Brain microvascular endothelial cell (primary cell): ENCODE results near the gene NYNRIN.

Experiments
- DNase-seq: peaks from one replicate; pipeline ENCODE4 v3.0.0-alpha.2; 2020
- H3K27ac ChIP-seq: fragments of 250-450 bp; sonication (Bioruptor Pico); 2 replicates; pipeline ENCODE4 v1.5.1; 2020; ENCODE audit warnings: mild to moderate bottlenecking, moderate library complexity
- H3K27me3 ChIP-seq: fragments of 250-450 bp; sonication (Bioruptor Pico); replicated peaks from 2 replicates; pipeline ENCODE4 v1.5.1; 2020; ENCODE audit warnings: mild to moderate bottlenecking
- H3K36me3 ChIP-seq: fragments of 250-450 bp; sonication (Bioruptor Pico); replicated peaks from 2 replicates; pipeline ENCODE4 v1.5.1; 2020; ENCODE audit warnings: mild to moderate bottlenecking
- H3K4me3 ChIP-seq: 2 replicates; pipeline ENCODE4 v1.5.1; 2011; ENCODE audit warnings: low read depth, mild to moderate bottlenecking, control low read depth, low read length, moderate library complexity
- in situ Hi-C: cut with HindIII; loops from 2 replicates; pipeline ENCODE4 v1.10.0; 2017; ENCODE audit warnings: low sequenced_read_pairs, low pct_ligation_motif_present
- TF ChIP-seq, protein P1 (sequence below): IDR thresholded peaks from 2 replicates; pipeline ENCODE4 v1.5.1; 2011; ENCODE audit warnings: low read depth, mild to moderate bottlenecking, moderate library complexity, low read length, control low read depth, inconsistent platforms; ENCODE audit errors: missing control alignments

Gene NYNRIN

DNA sequence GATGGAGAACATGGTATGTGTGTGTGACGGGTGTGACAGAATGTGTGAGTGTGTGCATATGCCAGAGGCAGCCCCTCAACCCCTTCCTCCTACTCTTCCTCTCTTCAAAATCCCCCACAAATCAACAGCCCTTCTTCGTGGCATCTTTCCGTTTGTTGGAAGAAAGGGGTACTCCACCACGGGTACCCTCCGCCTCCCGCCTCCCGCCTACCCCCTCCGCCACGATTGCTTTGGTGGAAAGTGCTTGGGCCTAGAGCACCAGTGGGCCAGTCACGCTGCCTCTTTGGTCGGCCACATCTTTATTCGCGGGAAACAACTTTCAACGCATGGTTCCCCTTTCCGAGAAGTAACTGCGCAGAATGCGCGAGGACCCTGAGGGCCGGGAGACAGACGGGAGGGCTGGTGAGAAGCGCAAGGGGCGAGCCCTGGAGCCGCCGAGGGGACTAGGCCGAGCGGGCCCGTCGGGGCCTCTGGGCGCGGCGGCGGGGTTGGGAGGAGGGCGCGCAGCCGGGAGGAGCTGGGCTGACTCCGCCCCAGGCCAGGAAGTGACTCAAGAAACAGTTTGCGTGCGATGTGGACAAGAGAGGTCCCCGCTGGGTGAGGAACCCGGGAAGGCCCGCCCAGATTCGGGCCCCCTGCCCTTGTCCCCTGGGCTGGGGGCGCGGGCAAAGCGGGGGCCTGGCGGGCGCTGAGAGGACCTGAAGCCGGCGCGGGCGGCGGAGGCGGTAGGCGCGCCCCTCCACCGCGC, 30.8 kb downstream of the NYNRIN start, which contains the start of the genes CBLN3 and KHNYN:
Gene CBLN3, minus strand, starts transcription at position 274 of the 748 bp plus-strand sequence. CDS start 614 bp downstream, outside the sequence.
Gene KHNYN, plus strand, starts transcription at position 560 of the 748 bp plus-strand sequence. CDS start 777 bp downstream, outside the sequence.
- peak within 1 kb of the TSS; percentile 95 for H3K27ac ChIP-seq
- no peaks in the 10 kb centered on the region for H3K27me3 ChIP-seq
- peak; percentile 88 for DNase-seq
- in situ Hi-C loops, result loop anchor here (10.0 kb wide), 1 partner anchor 95 kb away; the partner anchor contains the start of genes ADCY4 and RIPK3
- peak within 1 kb of the TSS; percentile 69 for H3K4me3 ChIP-seq
- H3K36me3 ChIP-seq, result peaks cover 23% of the 10 kb centered on the region
- TF ChIP-seq, protein P1, sequence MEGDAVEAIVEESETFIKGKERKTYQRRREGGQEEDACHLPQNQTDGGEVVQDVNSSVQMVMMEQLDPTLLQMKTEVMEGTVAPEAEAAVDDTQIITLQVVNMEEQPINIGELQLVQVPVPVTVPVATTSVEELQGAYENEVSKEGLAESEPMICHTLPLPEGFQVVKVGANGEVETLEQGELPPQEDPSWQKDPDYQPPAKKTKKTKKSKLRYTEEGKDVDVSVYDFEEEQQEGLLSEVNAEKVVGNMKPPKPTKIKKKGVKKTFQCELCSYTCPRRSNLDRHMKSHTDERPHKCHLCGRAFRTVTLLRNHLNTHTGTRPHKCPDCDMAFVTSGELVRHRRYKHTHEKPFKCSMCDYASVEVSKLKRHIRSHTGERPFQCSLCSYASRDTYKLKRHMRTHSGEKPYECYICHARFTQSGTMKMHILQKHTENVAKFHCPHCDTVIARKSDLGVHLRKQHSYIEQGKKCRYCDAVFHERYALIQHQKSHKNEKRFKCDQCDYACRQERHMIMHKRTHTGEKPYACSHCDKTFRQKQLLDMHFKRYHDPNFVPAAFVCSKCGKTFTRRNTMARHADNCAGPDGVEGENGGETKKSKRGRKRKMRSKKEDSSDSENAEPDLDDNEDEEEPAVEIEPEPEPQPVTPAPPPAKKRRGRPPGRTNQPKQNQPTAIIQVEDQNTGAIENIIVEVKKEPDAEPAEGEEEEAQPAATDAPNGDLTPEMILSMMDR, result no peak

DNA sequence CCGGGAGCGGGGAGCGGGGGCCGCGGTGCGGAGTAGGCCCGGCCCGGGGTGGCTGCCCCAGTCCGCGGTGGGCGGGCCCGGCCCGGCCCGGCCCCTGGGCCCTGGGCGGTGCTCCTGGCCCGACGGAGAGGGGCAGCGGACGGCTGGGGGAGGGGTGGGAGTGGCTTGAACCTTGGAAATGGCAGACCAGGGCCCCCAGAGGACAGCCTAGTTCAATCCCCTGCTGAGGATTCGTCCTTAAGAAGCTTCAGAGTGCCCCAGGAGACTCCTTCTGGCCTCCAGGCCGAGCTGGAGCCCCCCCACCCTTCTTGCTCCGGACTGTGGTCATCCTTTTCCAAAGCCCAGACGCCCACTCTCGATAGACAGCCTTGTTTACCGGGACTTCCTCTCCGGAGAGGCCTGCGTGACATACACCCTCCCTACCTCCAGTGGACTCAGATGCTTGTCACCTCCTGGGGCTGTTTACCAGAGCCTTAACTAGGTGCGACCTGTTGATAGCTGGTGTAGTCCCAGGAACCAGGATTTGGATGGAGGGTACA, 31.4 kb downstream of the NYNRIN start:
- TF ChIP-seq, protein P1, result no peak
- H3K27ac ChIP-seq, result peak overlapping the region; percentile 95
- DNase-seq, result peak; percentile 59
- peak overlapping the region; percentile 69 for H3K4me3 ChIP-seq
- H3K36me3 ChIP-seq, result peaks cover 23% of the 10 kb centered on the region
- in situ Hi-C loops, result loop anchor here (10.0 kb wide), 1 partner anchor 95 kb away; the partner anchor contains the start of genes ADCY4 and RIPK3
- H3K27me3 ChIP-seq, result no peaks in the 10 kb centered on the region

DNA sequence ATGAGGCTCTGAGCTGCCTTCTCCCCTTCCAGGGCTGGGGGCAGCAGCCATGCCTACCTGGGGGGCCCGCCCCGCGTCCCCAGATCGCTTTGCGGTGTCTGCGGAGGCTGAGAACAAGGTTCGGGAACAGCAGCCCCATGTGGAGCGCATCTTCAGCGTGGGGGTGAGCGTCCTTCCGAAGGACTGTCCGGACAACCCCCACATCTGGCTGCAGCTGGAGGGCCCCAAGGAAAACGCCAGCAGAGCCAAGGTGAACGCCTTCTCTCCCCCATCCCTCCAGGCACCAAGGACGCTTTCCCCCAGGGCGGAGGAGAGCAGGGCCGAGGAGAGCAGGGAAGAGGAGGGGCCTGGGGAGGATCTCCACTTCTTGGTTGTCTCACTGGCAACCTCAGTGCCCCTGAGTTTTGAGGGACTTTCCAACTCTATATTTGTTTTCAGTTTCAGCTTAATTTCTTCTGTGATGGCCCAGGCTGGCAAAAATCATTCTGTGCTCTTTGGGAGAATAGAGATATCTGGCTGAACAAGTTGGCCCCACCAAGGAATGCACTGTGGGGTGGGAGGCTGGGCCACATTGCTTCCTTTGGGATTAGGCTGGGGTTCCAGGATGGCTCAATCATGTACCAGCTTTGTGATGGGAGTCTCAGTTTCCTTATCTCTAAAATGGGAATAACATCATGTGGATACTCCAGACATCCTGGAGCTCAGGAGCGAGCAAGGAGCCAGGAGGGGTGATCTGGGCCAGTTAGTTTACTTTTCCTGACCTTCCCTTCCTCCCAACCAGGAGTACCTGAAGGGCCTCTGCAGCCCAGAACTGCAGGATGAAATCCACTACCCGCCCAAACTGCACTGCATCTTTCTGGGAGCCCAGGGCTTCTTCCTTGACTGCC, 32.1 kb downstream of the NYNRIN start:
- in situ Hi-C loops, result loop anchor here (10.0 kb wide), 1 partner anchor 96 kb away; the partner anchor contains the start of genes ADCY4 and RIPK3
- peaks cover 23% of the 10 kb centered on the region for H3K36me3 ChIP-seq
- H3K4me3 ChIP-seq, result peak overlapping the region; percentile 69
- H3K27me3 ChIP-seq, result no peaks in the 10 kb centered on the region
- TF ChIP-seq, protein P1, result no peak
- peak overlapping the region; percentile 95 for H3K27ac ChIP-seq
- DNase-seq, result peak; percentile 29

DNA sequence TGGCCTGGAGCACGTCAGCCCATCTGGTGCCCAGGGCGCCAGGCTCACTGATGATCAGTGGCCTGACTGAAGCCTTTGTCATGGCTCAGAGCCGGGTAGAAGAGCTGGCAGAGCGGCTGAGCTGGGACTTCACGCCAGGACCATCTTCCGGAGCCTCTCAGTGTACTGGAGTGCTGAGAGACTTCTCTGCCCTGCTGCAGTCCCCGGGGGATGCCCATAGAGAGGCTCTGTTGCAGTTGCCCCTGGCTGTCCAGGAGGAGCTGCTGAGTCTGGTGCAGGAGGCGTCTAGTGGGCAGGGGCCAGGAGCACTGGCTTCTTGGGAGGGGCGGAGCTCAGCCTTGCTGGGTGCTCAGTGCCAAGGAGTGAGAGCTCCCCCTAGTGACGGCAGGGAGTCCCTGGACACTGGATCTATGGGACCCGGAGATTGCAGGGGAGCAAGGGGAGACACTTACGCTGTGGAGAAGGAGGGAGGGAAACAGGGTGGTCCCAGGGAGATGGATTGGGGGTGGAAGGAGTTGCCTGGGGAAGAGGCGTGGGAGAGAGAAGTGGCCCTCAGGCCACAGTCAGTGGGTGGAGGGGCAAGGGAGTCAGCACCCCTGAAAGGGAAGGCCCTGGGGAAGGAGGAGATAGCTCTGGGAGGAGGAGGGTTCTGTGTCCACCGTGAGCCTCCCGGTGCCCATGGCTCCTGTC, 32.9 kb downstream of the NYNRIN start:
- H3K27ac ChIP-seq, result peak overlapping the region; percentile 95
- peaks cover 30% of the 10 kb centered on the region for H3K36me3 ChIP-seq
- TF ChIP-seq, protein P1, result peak; percentile 99
- no peaks in the 10 kb centered on the region for H3K27me3 ChIP-seq
- peak; percentile 89 for DNase-seq
- in situ Hi-C loops, result loop anchor here (10.0 kb wide), 1 partner anchor 97 kb away; the partner anchor contains the start of genes ADCY4 and RIPK3
- peak overlapping the region; percentile 69 for H3K4me3 ChIP-seq
